ENCODE measurements around the gene UCN3.

DNA sequence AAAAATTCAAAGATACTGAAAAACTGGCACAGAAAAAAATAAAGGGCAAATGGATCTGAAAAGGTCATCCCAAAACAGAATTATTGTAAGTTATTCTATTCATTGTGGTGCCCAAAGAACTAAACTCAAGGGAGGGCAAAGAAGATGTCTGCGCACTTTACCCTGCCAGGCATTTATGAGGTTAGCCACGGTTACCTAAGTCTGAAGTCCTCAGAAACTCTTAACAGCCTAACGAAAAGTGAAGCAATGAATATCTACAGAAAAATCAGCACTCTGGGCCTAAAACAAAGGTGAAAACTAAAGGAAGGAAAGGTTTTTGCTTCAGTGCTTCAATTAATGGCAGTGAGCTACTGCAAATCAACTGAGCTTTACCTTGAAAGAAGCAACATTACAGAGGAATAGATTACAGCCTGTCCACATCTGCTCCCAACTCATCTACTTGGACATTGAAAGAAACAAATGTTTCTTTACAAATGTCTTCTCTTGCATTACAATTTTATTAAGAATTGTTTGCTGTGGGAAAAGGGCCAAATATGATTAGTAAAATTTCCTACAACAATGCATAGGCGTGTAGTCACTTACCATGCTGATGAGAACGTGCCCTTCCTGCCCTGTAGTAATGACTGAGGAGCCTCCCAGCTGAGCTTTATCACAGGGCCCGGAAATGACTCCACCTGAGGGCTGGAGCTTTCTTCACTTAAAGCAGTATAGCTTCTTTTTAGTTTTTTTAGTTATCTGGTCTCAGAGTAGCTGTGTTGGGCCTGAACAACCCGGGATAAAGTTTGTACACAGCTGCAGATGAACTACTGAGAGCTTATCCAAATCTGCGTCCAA is 39.7 kb downstream of the UCN3 start, which contains the start of gene TUBAL3:
- TF ChIP-seq EP300 (conservative IDR thresholded peaks at IDR 0.05; ENCODE audit: poor library complexity, severe bottlenecking): no peak
- no peak for TF ChIP-seq RAD21 (conservative IDR thresholded peaks at IDR 0.05)
- TF ChIP-seq CTCF (IDR thresholded peaks at IDR 0.05; ENCODE audit: poor library complexity, severe bottlenecking): no peak
- TF ChIP-seq EZH2 (IDR thresholded peaks at IDR 0.05; ENCODE audit: borderline replicate concordance, insufficient read depth, low read length, poor library complexity, severe bottlenecking): no peak
